IMR-90 (cell line): ENCODE data around the gene RNF166.

Experiments
- BHLHE40 ChIP-seq: fragments of 150-350 bp; IDR thresholded peaks from 2 replicates; pipeline ENCODE4 v1.6.1; 2016; ENCODE audit warnings: mild to moderate bottlenecking, low read depth, low read length
- CEBPB ChIP-seq: IDR thresholded peaks from 2 replicates; pipeline ENCODE4 v1.6.1; 2012; ENCODE audit warnings: low read depth, low read length, improper control_type of control experiment
- CTCF ChIP-seq: conservative IDR thresholded peaks from 2 replicates; pipeline ENCODE4 v1.5.1; 2012; ENCODE audit warnings: mild to moderate bottlenecking, low read depth, low read length, improper control_type of control experiment
- NFE2L2 ChIP-seq: fragments of 150-350 bp; IDR thresholded peaks from 2 replicates; pipeline ENCODE4 v1.6.1; 2016; ENCODE audit warnings: low read depth, mild to moderate bottlenecking, low read length
- POLR2A ChIP-seq: IDR thresholded peaks from 2 replicates; pipeline ENCODE4 v1.6.1; 2012; ENCODE audit warnings: mild to moderate bottlenecking, low read depth, low read length
- RAD21 ChIP-seq: IDR thresholded peaks from 2 replicates; pipeline ENCODE4 v1.6.1; 2012; ENCODE audit warnings: low read length, improper control_type of control experiment

GRCh38 chr16:88651276-88651988 is 54.8 kb downstream of the RNF166 start:
- no peak for TF ChIP-seq CTCF
- TF ChIP-seq POLR2A, result no peak
- TF ChIP-seq CEBPB, result no peak
- no peak for TF ChIP-seq RAD21
- TF ChIP-seq NFE2L2, result no peak
- TF ChIP-seq BHLHE40, result no peak
